ENCODE measurements around the gene CYSLTR1.
A peak's percentile ranks its signal among the peaks of the same experiment; 100 is the strongest.
"Not testable (repeated sequence)": the region's sequence is repeated elsewhere in the genome, so short reads cannot be mapped to it uniquely, and the experiment has no call there.

Gene CYSLTR1

DNA sequence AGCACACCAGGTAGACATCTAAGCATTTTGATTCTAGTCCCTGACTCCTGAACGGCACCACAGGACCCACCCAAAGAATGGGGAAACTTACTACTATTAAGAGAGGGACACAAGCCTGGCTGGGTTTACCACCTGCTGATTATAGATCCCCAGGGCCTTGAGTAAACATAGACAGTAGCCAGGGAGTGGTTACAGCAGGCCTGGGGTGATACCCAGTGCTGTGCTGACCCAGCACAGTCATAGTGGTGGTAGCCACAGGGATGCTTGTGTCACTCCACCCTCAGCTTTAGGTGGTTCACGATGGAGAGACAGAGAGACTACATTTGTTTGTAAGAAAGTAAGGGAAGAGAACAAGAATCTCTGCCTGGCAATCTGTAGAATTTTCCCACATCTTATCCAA, 11.7 kb downstream of the CYSLTR1 start:
- Mint-ChIP-seq H3K4me3 (peak overlapping the region in 1 of 2 donors; percentile 30), H3K27me3 (no peaks in the 10 kb centered on the region), H3K4me1 (peaks cover 32 to 76% of the 10 kb centered on the region in 2 donors), H3K27ac (peak overlapping the region; percentile 62), H3K9me3 (peaks cover 2 to 6% of the 10 kb centered on the region in 2 donors), H3K36me3 (peaks cover 51 to 72% of the 10 kb centered on the region in 2 donors)
- ATAC-seq (replicated peaks) (peak; percentile 31 to 34), DNase-seq (no peak)

GRCh38 chrX:78314561-78314960, 12.8 kb downstream of the CYSLTR1 start:
- Mint-ChIP-seq H3K36me3 (peaks cover 53 to 69% of the 10 kb centered on the region in 2 donors), H3K4me1 (peaks cover 36 to 84% of the 10 kb centered on the region in 2 donors), H3K27ac (peak overlapping the region; percentile 62), H3K27me3 (no peaks in the 10 kb centered on the region), H3K9me3 (peaks cover 4 to 6% of the 10 kb centered on the region in 2 donors), H3K4me3 (peak overlapping the region; percentile 41 to 45)
- ATAC-seq (replicated peaks) (peak; percentile 84 to 85), DNase-seq (no peak)

GRCh38 chrX:78313526-78313925, 13.9 kb downstream of the CYSLTR1 start:
- Mint-ChIP-seq H3K4me1 (peaks cover 38 to 90% of the 10 kb centered on the region in 2 donors), H3K4me3 (peak overlapping the region in 1 of 2 donors; percentile 41)

DNA sequence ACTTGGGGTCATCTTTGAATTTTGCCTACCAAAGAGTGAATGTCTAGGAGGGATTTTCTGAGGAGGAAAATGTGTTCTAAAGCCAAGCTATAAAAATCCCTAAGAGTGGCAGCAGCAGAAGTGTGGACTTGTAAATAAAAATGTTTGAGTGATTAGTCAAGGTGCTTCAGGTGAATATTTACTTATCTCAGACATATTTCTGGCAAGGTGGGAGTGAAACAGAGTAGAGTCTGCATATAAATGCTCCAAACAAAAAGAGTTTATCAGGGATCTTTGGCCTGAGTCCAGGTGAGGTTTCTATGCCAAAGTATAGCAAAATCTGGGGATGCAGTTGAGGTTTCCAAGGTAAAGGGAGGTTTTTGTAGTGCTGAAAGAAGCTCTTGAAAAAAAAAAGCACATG, 19.7 kb downstream of the CYSLTR1 start:
- peaks cover 0 to 4% of the 10 kb centered on the region in 2 donors for H3K9me3 Mint-ChIP-seq
- H3K27me3 Mint-ChIP-seq, result no peaks in the 10 kb centered on the region
- DNase-seq (no peak), ATAC-seq (replicated peaks) (no peak)
- peaks cover 12 to 47% of the 10 kb centered on the region in 2 donors for H3K4me1 Mint-ChIP-seq
- no peak overlapping the region for H3K27ac Mint-ChIP-seq
- peaks cover 41 to 57% of the 10 kb centered on the region in 2 donors for H3K36me3 Mint-ChIP-seq
- H3K4me3 Mint-ChIP-seq, result no peak overlapping the region

More at GRCh38 chrX:78313526-78313925, 13.9 kb downstream of the CYSLTR1 start:
- H3K27me3 Mint-ChIP-seq, result no peaks in the 10 kb centered on the region
- H3K9me3 Mint-ChIP-seq, result peaks cover 4 to 6% of the 10 kb centered on the region in 2 donors
- H3K36me3 Mint-ChIP-seq, result peaks cover 59 to 74% of the 10 kb centered on the region in 2 donors
- DNase-seq (no peak), ATAC-seq (replicated peaks) (no peak)
- H3K27ac Mint-ChIP-seq, result no peak overlapping the region

GRCh38 chrX:78303086-78303485, 24.3 kb downstream of the CYSLTR1 start:
- Mint-ChIP-seq H3K27ac (no peak overlapping the region), H3K4me1 (peaks cover 0 to 8% of the 10 kb centered on the region in 2 donors), H3K4me3 (no peak overlapping the region), H3K27me3 (no peaks in the 10 kb centered on the region), H3K9me3 (peaks cover 7 to 18% of the 10 kb centered on the region in 2 donors), H3K36me3 (peaks cover 37 to 63% of the 10 kb centered on the region in 2 donors)
- DNase-seq (no peak), ATAC-seq (replicated peaks) (no peak)

DNA sequence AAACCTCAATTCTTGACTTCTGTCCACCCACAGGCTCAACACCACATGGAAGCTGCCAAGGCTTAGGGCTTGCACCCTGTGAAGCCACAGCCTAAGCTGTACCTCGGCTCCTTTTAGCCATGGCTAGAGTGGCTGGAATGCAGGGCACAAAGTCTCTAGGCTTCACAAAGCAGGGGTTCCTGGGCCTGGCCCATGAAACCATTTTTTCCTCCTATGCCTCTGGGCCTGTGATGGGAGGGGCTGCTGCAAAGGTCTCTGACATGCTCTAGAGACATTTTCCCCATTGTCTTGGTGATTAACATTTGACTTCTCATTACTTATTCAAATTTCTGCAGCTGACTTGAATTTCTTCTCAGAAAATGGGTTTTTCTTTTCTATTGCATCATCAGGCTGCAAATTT, 26.5 kb downstream of the CYSLTR1 start:
- not testable (repeated sequence) for H3K4me3 Mint-ChIP-seq; H3K4me1 Mint-ChIP-seq; ATAC-seq (replicated peaks); DNase-seq; H3K27me3 Mint-ChIP-seq
- Mint-ChIP-seq H3K36me3 (peaks cover 32 to 59% of the 10 kb centered on the region in 2 donors), H3K27ac (peak overlapping the region; percentile 67), H3K9me3 (peaks cover 9 to 25% of the 10 kb centered on the region in 2 donors)

DNA sequence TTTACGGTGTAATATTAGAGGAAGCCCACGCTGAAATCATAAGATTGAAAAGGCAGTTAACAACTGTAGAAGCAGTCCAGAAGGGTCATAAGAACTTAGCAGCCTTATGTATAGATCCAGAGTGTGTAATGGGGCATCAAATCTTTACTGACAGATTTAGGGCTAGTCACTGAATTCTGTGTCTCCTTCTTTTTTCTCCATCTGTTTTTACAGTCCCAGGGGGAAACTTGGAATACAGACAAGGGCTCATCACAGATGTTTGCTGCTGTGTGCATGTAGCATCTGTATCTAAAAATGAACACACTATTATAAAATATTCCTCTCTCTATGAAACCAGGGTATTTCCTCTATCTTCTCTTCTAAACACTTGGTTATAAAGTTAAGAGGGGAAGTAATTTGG, 43.9 kb downstream of the CYSLTR1 start:
- H3K27me3 Mint-ChIP-seq, result no peaks in the 10 kb centered on the region
- no peak overlapping the region for H3K4me3 Mint-ChIP-seq
- peaks cover 0 to 8% of the 10 kb centered on the region in 2 donors for H3K4me1 Mint-ChIP-seq
- peaks cover 6 to 13% of the 10 kb centered on the region in 2 donors for H3K9me3 Mint-ChIP-seq
- DNase-seq, result no peak
- ATAC-seq (replicated peaks), result no peak
- peaks cover 46 to 57% of the 10 kb centered on the region in 2 donors for H3K36me3 Mint-ChIP-seq
- no peak overlapping the region for H3K27ac Mint-ChIP-seq

GRCh38 chrX:78237127-78237526, 90.3 kb downstream of the CYSLTR1 start:
- Mint-ChIP-seq H3K4me1 (no peaks in the 10 kb centered on the region), H3K27ac (no peak overlapping the region), H3K27me3 (peaks cover 0 to 5% of the 10 kb centered on the region in 2 donors), H3K4me3 (no peak overlapping the region), H3K36me3 (no peaks in the 10 kb centered on the region), H3K9me3 (peaks cover under 1 to 6% of the 10 kb centered on the region in 2 donors)
- ATAC-seq (replicated peaks), result peak in 1 of 2 donors; percentile 64
- DNase-seq, result no peak

DNA sequence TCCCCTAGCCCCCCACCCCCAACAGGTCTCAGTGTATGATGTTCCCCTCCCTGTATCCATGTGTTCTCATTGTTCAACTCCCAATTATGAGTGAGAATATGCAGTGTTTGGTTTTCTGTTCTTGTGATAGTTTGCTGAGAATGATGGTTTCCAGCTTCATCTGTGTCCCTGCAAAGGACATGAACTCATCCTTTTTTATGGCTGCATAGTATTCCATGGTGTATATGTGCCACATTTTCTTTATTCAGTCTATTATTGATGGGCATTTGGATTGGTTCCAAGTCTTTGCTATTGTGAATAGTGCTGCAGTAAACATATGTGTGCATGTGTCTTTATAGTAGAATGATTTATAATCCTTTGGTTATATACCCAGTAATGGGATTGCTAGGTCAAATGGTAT, 101.4 kb downstream of the CYSLTR1 start:
- not testable (repeated sequence) for ATAC-seq (replicated peaks); H3K27ac Mint-ChIP-seq; H3K4me3 Mint-ChIP-seq; H3K27me3 Mint-ChIP-seq; H3K36me3 Mint-ChIP-seq; H3K4me1 Mint-ChIP-seq; DNase-seq
- peaks cover 9 to 15% of the 10 kb centered on the region in 2 donors for H3K9me3 Mint-ChIP-seq
